ENCODE data around the gene ZFYVE9.

GRCh38 chr1:52145137-52145536 lies 3.2 kb downstream of the ZFYVE9 start:
- TF ChIP-seq CTCF (IDR thresholded peaks at IDR 0.05) (no peak), POLR2A (IDR thresholded peaks at IDR 0.05) (no peak)

Data from adrenal gland (tissue), 5 donors.